Measurements from ENCODE around the gene HNF4A.

DNA sequence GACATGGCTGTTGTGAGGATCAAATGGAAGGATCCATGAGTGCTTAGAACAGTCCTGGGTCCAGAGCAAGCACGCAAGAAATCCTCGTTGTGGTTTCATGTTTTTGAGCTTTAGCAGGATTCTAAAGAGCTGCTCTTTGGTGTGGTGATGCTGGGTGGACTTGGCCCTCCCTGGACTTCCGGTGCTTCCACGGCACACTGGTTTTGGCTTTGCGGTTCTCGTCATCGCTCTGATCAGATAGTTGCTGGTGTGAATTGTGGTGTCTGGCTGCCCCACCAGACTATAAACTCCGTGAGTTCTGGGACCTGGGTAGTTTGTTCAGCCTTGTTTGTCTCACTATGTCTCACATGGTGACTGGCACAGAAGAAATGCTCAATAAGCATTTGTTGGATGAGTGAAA, 3.3 kb downstream of the HNF4A start:
- TF ChIP-seq, protein P1, sequence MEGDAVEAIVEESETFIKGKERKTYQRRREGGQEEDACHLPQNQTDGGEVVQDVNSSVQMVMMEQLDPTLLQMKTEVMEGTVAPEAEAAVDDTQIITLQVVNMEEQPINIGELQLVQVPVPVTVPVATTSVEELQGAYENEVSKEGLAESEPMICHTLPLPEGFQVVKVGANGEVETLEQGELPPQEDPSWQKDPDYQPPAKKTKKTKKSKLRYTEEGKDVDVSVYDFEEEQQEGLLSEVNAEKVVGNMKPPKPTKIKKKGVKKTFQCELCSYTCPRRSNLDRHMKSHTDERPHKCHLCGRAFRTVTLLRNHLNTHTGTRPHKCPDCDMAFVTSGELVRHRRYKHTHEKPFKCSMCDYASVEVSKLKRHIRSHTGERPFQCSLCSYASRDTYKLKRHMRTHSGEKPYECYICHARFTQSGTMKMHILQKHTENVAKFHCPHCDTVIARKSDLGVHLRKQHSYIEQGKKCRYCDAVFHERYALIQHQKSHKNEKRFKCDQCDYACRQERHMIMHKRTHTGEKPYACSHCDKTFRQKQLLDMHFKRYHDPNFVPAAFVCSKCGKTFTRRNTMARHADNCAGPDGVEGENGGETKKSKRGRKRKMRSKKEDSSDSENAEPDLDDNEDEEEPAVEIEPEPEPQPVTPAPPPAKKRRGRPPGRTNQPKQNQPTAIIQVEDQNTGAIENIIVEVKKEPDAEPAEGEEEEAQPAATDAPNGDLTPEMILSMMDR (conservative IDR thresholded peaks at IDR 0.05; ENCODE audit: low read depth, low read length): no peak
- TF ChIP-seq POLR2A (IDR thresholded peaks at IDR 0.05; ENCODE audit: low read depth, low read length) (no peak), BHLHE40 (IDR thresholded peaks at IDR 0.05; ENCODE audit: low read depth, low read length) (no peak), FOS (IDR thresholded peaks at IDR 0.05; ENCODE audit: low read depth, low read length) (no peak), RCOR1 (IDR thresholded peaks at IDR 0.05; ENCODE audit: insufficient replicate concordance, low read length) (no peak), MAFK (IDR thresholded peaks at IDR 0.05; ENCODE audit: low read depth, low read length) (no peak), RFX5 (IDR thresholded peaks at IDR 0.05; ENCODE audit: low read depth, low read length) (no peak), NFE2L2 (IDR thresholded peaks at IDR 0.05; ENCODE audit: low read depth, low read length) (no peak)
- TF ChIP-seq, protein P2, sequence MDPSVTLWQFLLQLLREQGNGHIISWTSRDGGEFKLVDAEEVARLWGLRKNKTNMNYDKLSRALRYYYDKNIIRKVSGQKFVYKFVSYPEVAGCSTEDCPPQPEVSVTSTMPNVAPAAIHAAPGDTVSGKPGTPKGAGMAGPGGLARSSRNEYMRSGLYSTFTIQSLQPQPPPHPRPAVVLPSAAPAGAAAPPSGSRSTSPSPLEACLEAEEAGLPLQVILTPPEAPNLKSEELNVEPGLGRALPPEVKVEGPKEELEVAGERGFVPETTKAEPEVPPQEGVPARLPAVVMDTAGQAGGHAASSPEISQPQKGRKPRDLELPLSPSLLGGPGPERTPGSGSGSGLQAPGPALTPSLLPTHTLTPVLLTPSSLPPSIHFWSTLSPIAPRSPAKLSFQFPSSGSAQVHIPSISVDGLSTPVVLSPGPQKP (IDR thresholded peaks at IDR 0.05; ENCODE audit: borderline replicate concordance, low read depth, low read length): no peak
